ENCODE data around the gene GPR4.

The GPR4 gene

DNA sequence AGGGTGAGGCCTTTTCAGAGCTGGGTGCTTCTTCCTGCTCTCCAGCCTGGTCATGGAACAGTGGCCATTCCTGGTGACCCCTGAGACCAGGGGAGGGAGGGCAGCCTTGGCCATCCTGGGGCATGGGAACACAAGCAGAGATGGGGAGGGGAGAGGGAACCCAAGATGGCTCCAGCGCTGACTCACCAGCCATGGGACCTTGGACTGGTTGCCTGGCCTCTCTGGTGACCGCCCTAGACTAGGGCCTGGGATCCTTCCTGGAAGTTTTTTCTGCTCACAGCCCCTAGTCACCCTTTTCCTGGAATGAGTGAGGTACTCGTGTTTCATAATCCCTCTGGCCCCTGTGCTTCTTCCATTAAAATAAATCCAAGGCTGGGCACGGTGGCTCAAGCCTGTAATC, 14.1 kb downstream of the GPR4 start:
- no peak for DNase-seq

DNA sequence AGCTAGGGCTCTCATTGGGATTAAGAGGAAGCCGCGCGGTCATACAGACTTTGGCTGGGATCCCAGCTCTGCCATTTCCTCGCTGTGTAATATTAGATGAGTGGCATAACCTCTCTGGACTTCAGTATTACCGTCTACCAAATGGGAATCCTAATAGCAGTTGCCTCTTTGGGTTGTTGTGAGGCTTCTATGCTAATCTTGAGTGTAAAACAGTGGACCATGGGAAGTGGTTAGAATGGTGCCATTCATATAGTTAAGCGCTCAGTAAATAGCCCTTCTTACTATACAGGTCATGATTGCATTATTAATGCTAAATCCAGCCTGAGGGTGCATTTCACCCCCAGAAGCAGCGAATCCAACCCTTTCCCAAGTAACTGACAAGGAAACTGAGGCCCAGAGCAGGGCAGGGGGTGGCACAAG, 16.8 kb downstream of the GPR4 start:
- DNase-seq = no peak

DNA sequence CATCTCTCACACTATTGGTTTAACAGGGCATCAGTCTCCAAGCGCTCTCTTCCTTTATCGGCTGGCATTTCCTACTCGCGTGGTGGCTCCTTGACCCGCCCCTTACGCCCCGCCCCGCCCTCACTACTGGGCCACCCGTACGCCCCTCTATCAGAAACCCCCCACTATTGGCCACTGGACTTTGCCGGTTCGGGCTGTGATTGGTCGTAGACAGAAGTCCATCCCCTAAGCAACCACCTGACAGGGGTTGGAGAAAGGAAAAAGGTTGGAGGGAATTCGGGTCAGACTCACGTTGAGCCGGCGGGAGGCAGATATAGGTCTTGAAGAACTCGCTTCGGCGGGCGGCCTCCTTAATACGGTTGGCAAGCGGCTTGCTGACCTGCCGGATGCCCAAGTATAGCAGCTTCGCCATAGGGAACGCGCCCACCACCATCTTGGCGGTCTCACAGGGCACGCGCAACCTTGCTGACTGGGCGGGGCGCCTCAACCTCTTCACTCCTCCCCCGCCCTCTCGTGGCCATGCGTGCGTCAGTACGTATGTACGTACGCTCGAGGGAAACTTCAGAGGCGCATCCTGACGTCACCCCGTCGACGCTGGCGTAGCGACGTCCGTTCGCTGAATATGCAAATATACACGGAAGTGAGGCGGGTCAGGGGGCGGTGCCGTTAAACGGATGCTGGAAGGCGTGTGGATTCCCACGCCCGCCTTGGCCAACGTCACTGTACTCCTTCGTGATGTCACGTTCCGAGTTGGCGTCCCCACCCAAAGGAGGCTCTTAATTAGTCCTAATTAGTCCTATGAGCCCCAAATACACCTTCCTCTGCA, 17.5 kb downstream of the GPR4 start, which contains the start of gene OPA3:
Gene OPA3, minus strand, starts transcription at position 471 of the 826 bp plus-strand sequence. Its CDS starts 38 bp downstream, at position 433.
- DNase-seq = peak; percentile 95

DNA sequence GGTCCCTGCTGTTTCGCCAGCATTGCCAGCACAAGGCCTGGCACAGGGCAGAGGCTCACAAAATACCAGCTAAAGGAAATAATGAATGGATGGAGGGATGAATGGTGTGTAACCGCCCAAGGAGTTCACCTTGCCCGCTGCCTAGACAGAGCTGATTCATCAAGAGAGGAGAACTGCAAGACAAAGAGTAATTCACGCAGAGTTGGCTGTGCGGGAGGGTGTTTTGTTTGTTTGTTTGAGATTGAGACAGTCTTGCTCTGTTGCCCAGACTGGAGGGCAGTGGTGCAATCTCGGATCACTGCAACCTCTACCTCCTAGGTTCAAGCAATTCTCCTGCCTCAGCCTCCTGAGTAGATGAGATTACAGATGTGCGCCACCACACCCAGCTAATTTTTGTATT, 20.4 kb downstream of the GPR4 start:
- DNase-seq = no peak

DNA sequence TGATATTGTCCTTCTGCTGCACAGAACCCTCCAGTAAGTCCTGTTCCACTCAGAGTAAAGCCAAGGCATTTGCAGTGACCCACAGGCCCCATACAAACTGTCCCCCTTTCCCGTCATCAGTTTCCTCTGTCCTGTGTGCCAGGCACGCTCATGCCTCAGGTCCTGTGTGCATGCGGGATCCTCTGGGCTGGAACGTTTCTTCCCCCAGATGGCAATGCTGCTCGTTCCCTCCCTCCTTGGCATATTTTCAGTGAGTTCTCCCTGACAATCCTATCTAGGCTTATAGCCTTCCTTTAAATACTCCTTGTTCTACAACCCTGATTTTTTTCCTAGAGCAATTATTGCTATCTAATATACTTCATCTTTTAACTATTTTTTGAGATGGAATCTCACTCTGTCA, 23.2 kb downstream of the GPR4 start:
- DNase-seq = no peak

DNA sequence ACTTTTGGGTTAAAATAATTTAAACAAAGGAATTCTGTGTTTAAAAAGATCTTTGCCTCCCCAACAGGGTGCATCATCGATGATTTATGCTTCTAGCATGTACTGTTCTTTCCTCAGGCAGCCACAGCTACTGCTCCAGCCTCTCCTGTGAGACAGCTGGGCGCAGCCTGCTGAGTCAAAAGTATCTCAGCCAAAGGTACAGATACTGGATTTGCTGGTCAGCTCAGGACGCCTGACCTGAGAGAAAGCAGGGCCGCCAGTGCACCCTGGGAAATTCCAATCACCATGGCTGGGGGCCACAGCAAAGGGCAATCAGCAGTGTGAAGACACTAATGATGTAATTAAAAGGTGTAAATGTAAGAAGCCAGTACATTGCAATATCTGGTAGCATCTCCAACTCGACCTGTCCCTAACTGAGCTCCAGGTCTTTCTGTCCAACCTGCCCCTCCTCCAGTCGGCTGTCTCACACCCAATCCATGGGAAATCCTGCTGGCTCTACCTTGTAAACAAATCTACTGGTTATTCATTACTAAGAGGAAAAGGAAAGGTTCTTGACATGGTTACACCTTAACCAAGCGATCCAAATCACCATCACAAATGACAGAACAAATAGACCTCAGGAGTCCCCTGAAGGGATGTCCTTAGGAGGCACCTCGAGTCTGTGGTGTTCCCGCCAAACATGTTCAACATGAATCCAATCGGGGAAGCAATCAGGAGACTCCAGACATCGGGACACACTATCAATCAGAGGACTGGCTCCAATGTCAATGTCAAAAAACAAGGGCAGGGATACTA, 24.7 kb downstream of the GPR4 start:
- no peak for DNase-seq

DNA sequence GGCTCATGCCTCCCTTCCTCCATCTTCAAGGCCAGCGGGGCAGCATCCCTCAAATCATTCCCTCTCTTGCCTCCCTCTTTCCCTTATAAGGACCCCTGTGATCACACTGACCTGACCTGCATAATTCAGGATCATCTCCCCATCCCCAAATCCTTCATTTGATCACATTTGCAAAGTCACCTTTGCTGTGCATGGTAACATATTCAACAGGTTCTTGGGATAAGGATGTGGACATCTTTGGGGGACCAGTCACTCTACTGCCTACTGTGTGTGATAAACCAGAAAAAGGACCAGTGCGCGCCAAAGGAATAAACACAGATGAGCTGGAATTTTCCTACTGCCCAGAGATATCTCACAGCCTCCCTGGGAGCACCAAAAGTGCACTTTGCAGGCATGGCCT, 25.3 kb downstream of the GPR4 start:
- DNase-seq = no peak

DNA sequence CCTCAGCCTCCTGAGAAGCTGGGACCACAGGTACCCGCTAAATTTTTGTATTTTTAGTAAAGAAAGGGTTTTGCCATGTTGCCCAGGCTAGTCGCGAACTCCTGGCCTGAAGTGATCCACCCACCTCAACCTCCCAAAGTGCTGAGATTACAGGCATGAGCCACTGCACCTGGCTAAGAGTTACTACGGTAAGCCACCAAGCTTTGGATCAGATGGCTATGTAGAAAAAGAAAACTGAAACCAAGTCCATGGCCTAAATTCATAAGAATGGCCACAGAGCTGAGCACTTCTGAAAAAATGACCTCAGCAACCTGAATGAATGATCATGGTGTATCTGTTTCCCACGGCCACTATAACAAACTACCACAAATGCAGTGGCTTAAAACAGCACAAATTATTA, 26.8 kb downstream of the GPR4 start:
- DNase-seq = no peak

DNA sequence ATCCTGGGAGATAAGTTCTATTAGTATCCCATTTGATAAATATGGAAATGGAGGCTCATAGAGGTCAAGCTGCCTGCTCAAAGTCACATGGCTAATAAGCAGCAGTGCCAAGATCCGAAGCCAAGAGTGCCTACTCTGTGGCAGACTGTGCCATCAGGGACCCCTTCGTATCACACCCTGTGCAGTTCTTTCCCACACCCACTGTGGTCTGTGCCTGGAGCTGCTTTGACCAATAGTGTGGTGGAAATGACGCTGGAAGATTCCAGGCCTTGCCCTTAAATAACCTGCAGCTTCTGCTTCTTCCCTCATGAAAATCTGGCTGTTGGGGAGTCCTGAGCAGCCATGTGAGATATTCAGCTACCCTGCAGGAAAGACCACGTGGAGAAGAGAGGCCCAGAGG, 27.5 kb downstream of the GPR4 start:
- DNase-seq = no peak

DNA sequence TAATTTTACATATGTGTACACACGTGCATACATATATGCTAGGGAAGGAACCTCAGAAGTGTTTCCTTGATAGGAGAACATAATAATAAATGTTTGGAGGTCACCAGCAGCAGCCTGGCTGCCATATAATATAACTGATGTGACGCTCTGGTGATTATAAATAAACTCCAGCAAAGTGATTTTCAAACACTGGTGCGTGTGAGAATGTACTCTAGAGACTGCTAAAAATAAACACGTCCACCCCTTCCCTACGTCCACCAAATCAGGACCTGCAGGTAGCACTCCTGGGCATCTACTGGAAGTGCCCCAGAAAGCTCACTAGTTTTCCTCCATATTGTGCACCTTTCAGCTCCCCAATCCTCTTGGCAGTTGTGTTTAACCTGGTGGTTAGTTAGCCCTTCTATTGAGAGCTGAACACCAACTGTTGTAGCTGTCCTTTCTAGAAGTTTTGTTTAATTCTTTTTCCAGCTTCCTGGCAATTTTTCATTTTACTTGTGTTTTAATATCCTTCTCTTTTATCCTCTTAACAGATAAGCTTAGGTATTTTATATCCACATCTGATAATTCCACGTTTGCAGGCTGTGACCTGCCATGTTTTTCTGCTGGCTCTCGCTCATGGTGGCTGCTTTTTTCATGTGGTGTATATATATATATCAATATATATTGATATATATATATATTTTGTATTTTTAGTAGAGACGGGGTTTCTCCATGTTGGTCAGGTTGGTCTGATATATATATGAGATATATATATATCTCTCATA, 30.4 kb downstream of the GPR4 start:
- DNase-seq = no peak

DNA sequence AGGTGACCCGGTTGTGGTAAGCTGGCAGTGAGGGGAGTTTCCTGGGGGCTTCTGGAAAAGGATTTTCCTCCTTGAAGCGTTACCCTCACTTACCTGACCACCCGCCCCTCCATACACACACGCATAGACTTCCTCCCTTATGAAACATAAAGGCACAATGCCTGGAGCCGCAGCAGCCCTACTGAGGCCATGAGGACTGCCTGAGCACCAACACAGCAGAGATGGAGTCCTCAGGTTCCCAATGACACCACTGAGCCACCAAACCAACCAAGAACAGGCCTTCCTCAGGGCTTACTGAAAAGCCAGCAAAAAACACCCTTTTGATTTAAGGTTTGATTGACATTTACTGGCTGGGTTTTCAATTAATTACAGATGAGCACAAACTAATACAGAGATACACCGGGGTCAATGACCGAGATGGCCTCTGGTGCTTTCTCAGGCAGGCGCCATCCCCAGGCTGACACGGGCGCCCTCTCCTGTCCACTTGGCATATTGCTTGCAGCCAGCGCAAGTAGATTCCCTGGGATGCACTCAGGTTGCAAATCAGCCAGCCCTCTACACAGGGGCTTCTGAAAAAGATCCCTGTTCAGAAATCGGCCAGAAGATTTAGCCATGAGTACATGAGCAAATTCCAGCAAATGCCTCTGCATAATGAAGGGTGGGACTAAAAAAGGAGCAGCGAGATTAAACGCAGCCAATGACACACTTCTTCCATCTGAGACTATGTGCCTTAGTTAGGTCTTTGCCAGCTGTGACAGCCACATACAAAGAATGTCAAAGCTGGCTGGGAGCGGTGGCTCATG, 32.2 kb downstream of the GPR4 start:
- DNase-seq = no peak

DNA sequence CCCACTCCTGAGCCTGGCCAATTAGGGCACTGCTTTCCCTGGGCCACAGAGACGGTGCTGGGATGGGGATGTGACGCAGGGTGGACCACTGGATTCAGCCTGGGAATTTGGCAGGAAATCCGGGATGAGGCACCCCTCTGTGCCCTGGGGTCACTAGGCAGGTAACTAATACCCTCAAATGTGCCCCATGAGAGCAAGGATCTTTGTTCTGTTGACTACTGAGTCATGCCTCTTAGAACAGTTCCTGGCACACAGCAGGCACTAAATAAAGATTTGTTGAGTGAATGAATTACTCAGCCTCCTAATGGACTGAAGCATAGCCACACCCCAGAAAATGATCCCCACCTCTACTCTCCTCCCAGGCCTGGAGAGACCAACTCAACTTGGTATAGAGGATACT, 33.3 kb downstream of the GPR4 start:
- DNase-seq = no peak

DNA sequence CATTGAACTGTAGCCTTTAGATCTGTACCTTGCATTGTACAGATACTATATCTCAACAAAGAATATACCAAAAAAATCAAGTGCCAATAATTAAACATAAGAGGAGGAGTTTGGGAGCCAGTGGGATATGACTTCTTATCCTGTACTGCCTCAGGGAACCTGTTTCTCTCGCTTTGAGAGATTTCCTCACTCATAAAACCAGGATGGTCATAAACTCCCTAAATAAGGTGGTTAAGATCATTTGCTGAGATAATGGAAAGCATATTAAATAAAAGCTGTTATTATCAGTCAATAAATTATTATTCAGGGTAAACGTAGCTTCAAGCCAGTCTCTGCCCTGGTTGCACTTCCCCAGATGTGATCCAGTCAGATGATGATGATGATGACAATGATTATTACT, 34.4 kb downstream of the GPR4 start:
- no peak for DNase-seq

DNA sequence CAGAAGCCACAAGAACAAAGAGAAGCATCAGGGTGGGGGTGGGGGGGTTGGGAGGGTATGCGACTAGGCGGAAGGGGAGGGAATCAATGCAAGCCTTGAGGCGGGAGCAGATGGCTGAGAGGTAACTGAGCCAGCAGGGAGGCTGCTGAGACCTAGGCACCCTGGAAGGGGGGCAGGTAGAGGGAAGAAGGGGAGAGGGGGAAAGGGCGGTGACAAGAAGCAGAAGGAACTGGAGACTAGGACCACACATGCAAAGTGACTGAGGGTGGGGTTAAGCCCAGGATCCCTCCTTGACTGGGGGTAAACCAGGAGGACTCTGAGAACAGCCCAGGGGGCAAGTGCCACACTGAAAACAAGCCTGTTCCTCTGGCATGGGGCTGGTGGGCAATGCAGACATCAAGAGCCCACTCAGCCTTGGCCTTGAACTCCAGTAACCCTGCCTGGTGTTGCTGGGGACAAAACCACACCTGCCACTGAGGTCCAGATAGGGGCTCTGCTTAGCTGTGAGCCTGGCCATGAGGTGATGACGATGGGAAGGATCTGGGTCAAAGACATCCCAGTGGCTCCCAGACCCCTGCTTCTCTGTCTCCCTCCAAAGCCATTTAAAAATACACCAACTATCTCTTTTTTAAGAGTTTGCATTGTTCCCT, 37.8 kb downstream of the GPR4 start:
- DNase-seq = no peak

DNA sequence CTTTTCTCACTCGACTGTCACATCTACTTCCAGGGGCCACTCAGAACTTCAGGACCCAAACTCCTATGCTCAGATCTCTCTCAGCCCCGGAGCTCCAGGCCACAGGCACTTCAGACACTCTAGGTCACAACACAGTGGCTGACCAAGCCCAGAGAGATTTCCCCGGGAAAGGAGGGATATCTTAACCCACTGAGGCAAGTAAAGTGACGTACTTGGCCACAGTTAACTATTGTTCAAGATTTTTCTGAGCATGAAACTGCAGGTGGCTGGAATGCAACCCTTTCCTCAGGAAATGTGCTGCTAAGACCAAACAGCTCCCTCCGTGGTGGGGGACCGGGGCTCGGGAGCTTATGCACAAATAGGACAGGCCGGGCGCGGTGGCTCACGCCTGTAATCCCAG, 41.3 kb downstream of the GPR4 start:
- DNase-seq = no peak

DNA sequence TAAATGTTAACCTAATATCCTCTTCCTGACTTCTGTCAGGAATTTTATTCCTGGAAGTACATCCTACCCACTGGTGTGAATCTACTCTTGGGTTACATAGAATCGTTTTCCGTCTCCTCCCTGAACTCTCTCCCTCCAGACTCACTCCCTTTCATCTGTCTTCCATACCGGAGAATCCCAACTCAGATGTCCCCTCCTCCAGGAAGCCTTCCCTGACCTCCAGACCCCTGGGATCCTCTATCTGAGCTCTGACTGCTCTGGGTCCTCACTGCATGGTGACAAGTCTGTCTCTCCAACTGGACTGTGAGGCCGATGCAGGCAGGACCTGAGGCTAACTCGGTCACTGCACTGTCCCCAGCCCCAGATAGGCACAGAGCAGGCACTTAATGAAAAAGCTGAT, 42.0 kb downstream of the GPR4 start:
- DNase-seq = no peak

DNA sequence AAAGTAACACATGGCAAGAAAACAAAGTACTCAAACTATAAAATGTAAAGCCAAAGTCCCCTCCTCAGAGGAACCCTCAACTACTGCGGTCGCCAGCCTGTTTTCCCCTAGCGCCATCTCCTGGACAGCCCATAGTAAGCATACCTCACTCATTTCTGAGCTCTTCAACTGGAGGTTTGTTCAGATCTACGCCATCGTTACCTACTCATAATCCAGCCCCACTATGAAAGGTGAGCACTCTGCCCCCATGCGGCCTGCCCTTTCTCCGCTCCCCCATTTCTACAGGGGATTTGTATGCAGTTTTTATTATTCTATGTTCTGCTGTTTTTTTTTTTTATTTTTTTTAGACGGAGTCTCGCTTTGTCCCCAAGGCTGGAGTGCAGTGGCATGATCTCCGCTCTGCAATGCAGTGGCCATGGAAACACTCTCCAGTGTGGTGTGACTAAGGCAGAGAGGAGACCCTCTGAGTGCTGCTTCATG, 43.6 kb downstream of the GPR4 start:
- DNase-seq = no peak

DNA sequence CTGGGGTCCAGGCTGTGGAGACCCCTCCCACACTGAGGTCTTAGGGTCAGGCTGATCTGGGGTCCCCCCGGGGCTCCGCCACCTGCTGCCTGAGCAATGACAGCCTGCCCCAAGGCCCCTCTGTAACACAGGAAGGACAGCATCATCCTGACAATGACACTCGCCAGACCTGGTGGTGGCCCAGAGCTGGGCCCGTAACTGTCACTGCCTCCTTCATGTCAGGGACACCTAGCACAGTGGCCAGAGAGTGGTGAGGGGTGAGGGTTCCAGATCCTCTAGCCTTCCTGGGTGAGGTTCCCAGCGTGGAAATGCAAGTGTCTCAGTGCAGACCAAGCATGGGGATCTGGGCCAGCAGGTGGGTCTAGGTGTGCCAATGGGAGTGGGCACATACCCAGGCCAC, 45.2 kb downstream of the GPR4 start:
- DNase-seq = no peak

DNA sequence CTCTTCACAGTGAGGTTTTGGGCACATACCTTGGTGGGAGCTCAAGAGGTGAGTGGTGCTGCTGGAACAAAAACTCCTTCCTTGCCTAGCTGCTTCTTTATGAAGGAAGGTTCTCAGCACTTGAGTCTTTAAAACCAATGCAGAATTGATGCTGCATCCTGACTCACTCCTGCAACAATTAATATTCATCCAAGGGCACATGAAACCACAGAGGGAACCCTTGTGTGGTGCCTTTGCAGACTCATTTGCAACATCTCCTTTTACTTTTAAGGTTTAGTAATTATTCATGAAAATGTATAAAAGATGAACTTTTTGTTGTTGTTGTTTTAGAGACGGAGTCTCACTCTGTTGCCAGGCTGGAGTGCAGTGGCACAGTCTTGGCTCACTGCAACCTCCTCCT, 47.5 kb downstream of the GPR4 start:
- no peak for DNase-seq

DNA sequence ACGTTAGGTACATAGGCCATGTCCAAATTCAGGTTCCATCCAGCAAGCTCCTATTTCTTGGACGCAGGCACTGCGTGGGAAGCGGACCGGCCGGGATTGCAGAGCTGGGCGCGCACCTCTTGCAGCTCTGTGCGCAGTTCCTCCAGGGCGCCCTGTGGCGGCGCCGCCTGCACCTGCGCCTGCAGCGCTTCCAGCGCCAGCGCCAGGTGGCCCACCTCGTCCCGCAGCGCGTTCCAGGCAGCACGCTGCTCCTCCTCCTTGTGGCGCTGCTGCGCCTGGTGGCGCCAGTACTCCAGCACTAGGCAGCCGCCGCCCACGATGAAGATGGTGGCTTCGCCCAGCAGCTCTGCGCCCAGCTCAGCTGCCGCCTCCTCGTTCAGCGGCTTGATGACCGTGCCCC, 48.5 kb downstream of the GPR4 start:
- DNase-seq = no peak

DNA sequence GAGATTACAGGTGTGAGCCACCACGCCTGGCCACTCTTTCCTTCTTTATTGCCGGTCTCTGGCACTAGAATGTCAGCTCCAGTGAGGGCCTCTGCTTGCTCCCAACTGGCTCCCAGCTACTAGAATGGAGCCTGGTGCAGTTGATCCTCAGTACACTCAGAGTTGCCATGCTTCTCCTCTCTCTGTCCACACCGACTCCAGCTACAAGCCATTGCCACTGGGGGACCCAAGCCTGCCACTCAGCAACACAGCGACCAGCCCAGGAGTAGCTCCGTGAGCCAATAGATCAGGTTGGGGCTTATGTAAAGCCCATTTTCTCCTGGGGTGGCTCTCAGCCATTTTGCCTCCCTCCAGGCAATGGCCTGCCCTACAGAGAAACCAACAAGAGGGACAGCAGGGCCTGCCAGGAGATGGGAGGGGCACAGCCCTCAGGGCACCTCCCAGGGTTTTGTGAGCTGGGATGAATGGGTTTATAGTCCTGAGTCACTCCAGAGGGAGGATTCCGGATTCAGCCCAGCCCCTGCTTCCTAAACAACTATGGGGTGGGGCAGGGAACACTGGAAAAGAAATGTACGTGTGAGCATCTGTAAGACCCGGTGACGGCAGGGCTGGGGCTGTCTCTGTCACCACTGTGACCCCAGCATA, 53.9 kb downstream of the GPR4 start:
- no peak for DNase-seq
